ENCODE results near the gene ADAM19. TPM values are rescaled to one million over a fixed set of nuclear protein-coding genes. Genes with fewer than 3 reads are reported as not detected.

The ADAM19 gene
- polyA plus RNA-seq, 1 donor from 2014 or later = 9.9 TPM

- H2AFZ ChIP-seq (ENCODE audit: low read depth, low read length) = no peak overlapping the region
- H3K4me3 ChIP-seq (ENCODE audit: low read length) = no peak overlapping the region
- H3K4me2 ChIP-seq (ENCODE audit: low read length) = no peak overlapping the region
- H3K27me3 ChIP-seq (ENCODE audit: insufficient read depth, low read depth, low read length) = no peaks in the 10 kb centered on the region
- no peaks in the 10 kb centered on the region for H3K9me2 ChIP-seq (ENCODE audit: insufficient read depth, low read length)
- H4K20me1 ChIP-seq (ENCODE audit: insufficient read depth) = no peaks in the 10 kb centered on the region
- no peak overlapping the region for H3K27ac ChIP-seq (ENCODE audit: low read length)
- no peaks in the 10 kb centered on the region for H3K9me3 ChIP-seq (ENCODE audit: low read length)
- H3K9ac ChIP-seq (ENCODE audit: low read length) = no peak overlapping the region
- no peaks in the 10 kb centered on the region for H3F3A ChIP-seq (ENCODE audit: insufficient read depth, low read length, poor library complexity, severe bottlenecking)
- TF ChIP-seq REST (IDR thresholded peaks at IDR 0.05; ENCODE audit: borderline replicate concordance) = no peak
- no peaks in the 10 kb centered on the region for H3K79me2 ChIP-seq (replicated peaks; ENCODE audit: insufficient read depth, low read length)
- no peaks in the 10 kb centered on the region for H3K36me3 ChIP-seq (ENCODE audit: insufficient read depth, low read length)
Measured at GRCh38 chr5:157540707-157541446, 34.7 kb downstream of the ADAM19 start.

- no peaks in the 10 kb centered on the region for H3K27me3 ChIP-seq (ENCODE audit: insufficient read depth, low read depth, low read length)
- no peak overlapping the region for H3K27ac ChIP-seq (ENCODE audit: low read length)
- no peak overlapping the region for H3K9ac ChIP-seq (ENCODE audit: low read length)
- no peaks in the 10 kb centered on the region for H4K20me1 ChIP-seq (ENCODE audit: insufficient read depth)
- H3K79me2 ChIP-seq (replicated peaks; ENCODE audit: insufficient read depth, low read length) = no peaks in the 10 kb centered on the region
- H3K36me3 ChIP-seq (ENCODE audit: insufficient read depth, low read length) = no peaks in the 10 kb centered on the region
- no peaks in the 10 kb centered on the region for H3K9me2 ChIP-seq (ENCODE audit: insufficient read depth, low read length)
- H2AFZ ChIP-seq (ENCODE audit: low read depth, low read length) = no peak overlapping the region
- no peak overlapping the region for H3K4me3 ChIP-seq (ENCODE audit: low read length)
- no peak for TF ChIP-seq POLR2AphosphoS5 (IDR thresholded peaks at IDR 0.05)
- no peak for TF ChIP-seq MXI1 (conservative IDR thresholded peaks at IDR 0.05; ENCODE audit: poor library complexity, severe bottlenecking)
- no peak for TF ChIP-seq REST (IDR thresholded peaks at IDR 0.05; ENCODE audit: borderline replicate concordance)
- TF ChIP-seq SMC3 (conservative IDR thresholded peaks at IDR 0.05; ENCODE audit: poor library complexity) = no peak
- no peak for TF ChIP-seq RAD21 (conservative IDR thresholded peaks at IDR 0.05)
- TF ChIP-seq TAF1 (IDR thresholded peaks at IDR 0.05; ENCODE audit: low read depth) = no peak
- no peak for TF ChIP-seq EP300 (conservative IDR thresholded peaks at IDR 0.05; ENCODE audit: poor library complexity, severe bottlenecking)
- no peak for TF ChIP-seq CTCF (IDR thresholded peaks at IDR 0.05; ENCODE audit: poor library complexity, severe bottlenecking)
- TF ChIP-seq EZH2 (IDR thresholded peaks at IDR 0.05; ENCODE audit: borderline replicate concordance, insufficient read depth, low read length, poor library complexity, severe bottlenecking) = no peak
- no peak overlapping the region for H3K4me2 ChIP-seq (ENCODE audit: low read length)
- H3K9me3 ChIP-seq (ENCODE audit: low read length) = no peaks in the 10 kb centered on the region
- H3F3A ChIP-seq (ENCODE audit: insufficient read depth, low read length, poor library complexity, severe bottlenecking) = no peaks in the 10 kb centered on the region
Measured at GRCh38 chr5:157540124-157540523, 35.5 kb downstream of the ADAM19 start.
